HG03432 (cell line): ENCODE data around the gene MPHOSPH9.

Source experiments
- ATAC-seq: cut with Tn5 transposase; IDR thresholded peaks from one replicate; pipeline ENCODE4 v1.9.1; 2021; ENCODE audit warnings: mild to moderate bottlenecking, moderate library complexity; ENCODE audit not compliant: unreplicated experiment

MPHOSPH9 gene

DNA sequence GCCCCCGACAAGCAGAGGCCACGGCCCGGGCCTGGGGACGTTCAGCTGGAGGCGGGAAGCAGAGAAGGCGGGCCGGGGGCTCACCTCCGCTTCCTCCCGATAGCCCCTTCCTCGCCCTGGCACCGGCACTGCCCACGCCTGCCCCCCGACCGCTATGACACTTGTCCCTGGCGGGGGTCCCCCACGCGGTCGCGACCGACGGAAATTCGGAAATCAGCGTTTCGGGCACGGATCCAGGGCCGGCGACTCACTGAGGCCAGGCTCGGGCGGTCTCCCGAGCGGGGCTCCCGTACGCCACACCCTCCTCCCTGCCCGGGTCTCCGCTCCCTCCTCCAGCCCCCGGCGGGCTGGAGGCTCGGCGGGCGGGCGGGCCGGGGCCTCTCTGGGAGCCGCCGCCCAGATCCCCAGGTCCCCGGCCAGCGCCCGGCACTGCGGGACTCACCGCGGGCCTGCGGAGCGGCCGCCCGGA, 82.6 kb downstream of the MPHOSPH9 start:
- peak; percentile 22 for ATAC-seq

GRCh38 chr12:123149501-123150274, 83.3 kb downstream of the MPHOSPH9 start:
- ATAC-seq: no peak

- no peak for ATAC-seq
Measured at GRCh38 chr12:123149088-123149487, 83.9 kb downstream of the MPHOSPH9 start.

DNA sequence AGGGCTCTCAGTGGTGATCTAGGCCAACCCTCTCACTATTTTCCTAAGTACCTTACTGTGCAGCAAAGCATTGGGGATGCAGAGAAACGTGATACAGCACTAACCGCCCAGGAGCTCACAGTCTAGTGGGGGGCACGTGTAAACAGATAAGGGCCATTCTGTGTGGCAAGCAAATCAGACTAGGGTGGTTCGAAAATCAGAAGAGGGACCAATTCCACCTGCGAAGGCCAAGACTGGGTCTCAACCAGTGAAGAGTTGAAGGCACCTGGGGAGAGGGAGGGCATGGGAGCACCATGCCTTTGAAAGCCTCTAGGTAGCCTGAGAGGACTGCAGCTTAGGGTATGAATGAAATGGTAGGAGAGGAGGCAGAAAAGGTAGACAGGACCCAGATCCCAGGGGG, 84.3 kb downstream of the MPHOSPH9 start:
- no peak for ATAC-seq

DNA sequence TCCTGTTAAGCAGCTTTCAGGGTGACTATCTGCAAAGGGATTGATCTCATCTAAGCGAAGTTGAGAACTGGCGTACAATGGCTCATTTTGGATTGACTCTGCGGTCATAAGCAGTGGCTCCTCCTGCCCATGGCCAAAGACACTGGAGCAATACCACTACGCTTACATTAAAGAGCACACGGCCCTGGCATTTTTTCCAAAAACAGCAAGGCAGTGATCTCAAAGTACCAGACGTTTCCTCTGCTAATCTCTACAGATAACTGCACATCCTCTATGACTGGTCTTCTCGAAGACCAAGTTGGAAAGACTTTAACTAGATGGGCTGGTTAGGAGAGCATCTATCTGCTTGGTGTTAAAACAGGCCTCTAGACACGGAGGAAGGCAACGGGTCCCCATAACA, 84.7 kb downstream of the MPHOSPH9 start:
- no peak for ATAC-seq

DNA sequence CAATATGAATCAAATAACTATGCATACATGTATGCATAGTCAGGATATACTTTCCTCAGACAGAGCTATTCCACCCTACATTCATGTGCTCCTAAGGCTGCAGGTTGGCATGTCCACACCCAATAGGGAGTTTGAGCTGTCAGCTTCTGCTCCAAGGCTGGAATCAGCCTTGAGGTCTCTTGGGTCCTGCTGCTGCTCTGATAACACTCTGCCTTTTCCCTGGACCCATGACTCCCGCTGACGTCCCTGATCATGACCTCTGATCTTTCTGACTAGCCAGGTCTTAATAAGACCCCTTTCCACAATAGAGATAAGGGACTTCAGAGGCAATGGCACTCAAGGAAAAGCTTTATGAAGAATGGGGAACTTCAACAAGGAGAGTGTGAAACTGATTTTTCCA, 87.7 kb downstream of the MPHOSPH9 start:
- no peak for ATAC-seq

GRCh38 chr12:123143736-123144461, 89.0 kb downstream of the MPHOSPH9 start:
- no peak for ATAC-seq

- ATAC-seq: no peak
Measured at GRCh38 chr12:123142921-123143735, 89.8 kb downstream of the MPHOSPH9 start.

- no peak for ATAC-seq
Measured at GRCh38 chr12:123142518-123142840, 90.5 kb downstream of the MPHOSPH9 start.

- ATAC-seq: no peak
Measured at GRCh38 chr12:123141615-123142517, 91.1 kb downstream of the MPHOSPH9 start.

DNA sequence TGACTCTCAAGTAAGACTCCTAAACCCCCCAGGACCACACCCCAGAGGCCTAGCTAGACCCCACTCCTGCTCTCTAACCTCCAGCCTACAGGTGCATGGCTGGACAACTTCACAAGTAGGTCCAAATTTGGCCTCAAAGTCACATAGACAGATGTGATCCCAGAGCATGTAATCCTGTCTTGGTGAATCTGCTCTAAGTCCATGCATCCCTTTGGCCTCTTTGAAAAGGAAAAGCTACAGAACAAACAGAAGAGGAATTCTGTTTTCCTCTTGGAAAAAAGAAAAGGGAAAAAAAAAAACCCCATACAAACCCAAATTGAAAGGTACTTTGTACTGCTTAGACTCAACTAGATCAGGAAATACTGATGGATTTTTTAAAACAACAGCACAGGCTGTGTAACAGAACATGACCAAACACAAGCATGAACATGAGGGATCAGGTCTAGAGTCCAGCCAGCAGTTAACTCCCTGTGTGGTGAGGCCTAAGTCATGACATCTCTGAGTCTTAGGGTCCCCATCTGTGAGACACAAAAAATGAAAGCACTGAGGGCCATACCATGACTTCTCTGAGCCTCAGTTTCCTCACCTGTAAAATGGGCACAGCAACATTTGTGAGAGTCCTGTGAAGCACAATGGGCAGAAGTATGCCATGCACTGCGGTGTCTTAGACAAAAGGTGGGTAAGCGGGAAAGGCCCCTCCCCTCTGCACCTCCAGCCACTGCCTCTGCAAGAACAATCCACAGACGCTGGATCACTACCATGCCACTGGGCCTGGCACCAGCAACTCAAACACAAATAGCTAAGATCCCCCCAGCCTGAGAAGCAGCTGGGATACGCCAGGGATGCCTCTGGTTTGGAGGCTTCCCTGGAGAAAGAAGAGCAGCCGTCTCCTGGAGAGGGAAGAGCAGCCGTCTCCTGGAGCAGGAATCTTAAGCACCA, 92.0 kb downstream of the MPHOSPH9 start:
- ATAC-seq: no peak

GRCh38 chr12:123139926-123140675, 92.8 kb downstream of the MPHOSPH9 start:
- no peak for ATAC-seq

- ATAC-seq: no peak
Measured at GRCh38 chr12:123135688-123136087, 97.3 kb downstream of the MPHOSPH9 start.

- ATAC-seq: no peak
Measured at GRCh38 chr12:123134826-123135225, 98.1 kb downstream of the MPHOSPH9 start.

GRCh38 chr12:123134271-123134671, 98.7 kb downstream of the MPHOSPH9 start:
- ATAC-seq: no peak

DNA sequence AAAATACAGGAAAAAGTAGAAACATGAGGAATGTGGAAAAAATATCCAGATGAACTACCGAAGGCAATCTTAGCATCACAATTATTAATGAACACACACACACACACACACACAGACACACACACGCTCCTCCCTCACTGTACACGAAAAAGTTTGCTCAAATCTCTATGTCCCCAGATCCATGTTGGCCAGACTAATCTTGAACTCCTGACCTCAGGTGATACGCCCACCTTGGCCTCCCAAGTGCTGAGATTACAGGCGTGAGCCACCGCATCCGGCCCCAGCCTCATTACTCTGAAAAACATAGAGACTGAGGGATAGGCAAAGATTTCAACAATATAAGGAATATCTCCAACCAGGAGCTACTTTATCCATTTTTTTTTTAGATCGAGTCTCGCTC, 99.2 kb downstream of the MPHOSPH9 start:
- ATAC-seq: no peak

GRCh38 chr12:123132951-123133619, 99.9 kb downstream of the MPHOSPH9 start:
- no peak for ATAC-seq

DNA sequence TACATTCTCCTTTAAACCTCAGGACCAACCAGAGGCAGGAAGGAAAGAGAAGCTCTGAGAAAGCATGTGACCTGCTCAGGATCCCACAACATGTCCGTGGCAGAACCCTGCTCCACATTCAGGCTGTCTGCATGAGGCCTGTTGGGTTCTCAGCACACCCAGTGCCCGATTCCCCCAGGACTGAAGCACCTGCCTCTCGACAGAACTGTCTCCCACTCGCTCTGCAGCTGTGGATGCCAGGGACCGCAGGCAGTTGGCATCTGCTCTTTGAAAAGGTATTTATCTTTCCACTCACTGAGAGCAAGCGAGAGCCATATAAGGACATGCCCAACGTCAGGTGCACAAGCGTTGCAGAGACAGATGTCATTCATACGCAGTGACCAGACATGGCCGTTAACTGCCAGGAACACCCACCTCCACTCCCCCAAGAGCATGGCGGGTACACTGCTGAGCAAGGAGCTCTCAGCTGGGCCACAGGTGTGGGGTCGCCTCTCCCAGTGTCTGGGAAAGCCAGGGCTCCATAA, 101.0 kb downstream of the MPHOSPH9 start:
- no peak for ATAC-seq
